Stimulated activated CD8-positive, alpha-beta memory T cell treated with anti-CD3 and anti-CD28 coated beads, Interleukin-15, amount 100 ng/mL, for 4 hours (primary cell): ENCODE data around the gene MAGI2.

Experiments
- DNase-seq, 2 donors: peaks; one replicate each; pipeline ENCODE4 v3.0.0-alpha.2; 2020; ENCODE audit warnings: low read depth in 2 of 2

The MAGI2 gene

GRCh38 chr7:79376299-79377025 lies 77.0 kb downstream of the MAGI2 start:
- DNase-seq = no peak

DNA sequence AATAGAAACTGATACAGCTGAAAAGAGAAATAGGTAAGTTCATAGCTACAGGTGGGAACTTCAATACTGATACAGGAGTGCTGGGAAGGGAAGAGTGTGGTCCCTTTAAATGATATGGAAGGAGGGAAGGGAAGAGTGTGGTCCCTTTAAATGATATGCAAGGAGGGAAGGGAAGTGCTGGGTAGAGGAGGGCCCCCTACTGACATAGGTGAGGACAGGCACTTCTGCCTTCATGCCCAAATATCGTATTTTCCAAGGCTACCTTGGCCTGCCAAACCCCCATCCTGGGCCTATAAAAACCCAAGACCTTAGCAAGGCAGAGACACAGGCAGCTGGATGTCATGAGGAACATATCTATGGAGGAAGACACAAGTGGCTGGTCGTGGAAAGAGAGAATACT lies 92.3 kb downstream of the MAGI2 start:
- no peak for DNase-seq

- no peak for DNase-seq
Measured at GRCh38 chr7:79359827-79360226, 93.6 kb downstream of the MAGI2 start.

DNA sequence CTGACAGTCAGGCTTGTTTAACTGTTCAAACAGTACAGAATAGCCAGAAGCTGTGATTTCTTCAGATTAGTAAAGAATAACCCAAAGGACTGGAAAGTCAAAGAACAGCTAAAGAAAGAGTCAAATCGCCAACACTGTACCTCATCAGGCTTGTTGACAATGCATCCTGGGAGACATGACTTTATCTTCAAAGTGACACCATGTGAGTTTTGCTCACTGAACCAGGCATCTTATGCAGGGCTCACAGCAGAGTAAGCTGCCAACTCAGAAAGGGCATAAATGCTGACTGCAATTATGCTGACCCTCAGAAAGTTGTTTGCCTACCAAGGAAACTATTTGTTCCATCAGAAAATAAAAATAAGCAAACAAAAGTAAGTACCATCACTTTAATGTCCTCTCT lies 96.4 kb downstream of the MAGI2 start:
- no peak for DNase-seq

DNA sequence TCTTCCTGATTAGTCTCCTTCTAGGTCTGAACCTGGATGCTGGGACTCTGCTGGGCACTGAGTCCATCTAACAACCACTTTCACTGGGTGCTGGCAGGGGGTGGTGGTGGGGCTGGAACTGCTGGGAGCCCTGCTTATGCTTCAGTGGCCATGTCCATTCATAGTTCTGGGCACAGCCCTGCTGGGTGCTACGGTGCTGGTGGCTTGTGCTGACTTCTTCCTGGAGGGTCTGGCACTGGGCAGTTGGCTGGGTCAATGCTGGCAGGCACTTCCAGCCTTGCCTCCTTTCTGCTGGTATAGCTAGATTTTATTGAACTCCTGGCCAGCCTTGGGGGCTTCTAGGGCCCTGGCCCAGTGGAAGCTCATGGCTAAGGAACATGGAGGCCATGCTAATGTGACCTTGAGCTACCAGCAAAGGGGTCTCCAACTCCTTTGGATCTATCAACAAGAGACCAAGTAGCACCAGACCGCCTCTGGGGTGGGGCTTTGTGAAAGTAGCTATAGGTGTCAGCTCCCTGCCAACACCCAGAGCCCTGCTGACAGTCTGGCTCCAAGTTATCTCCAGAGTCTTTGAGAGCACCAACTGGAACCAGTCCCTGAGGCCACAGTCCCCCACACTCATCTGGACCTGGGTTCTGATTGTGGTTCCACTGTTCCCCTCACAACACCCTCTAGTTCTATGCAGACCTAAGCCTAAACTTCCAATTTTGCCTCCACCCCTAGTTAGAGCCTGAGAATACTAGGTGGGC lies 99.6 kb downstream of the MAGI2 start:
- no peak for DNase-seq

DNA sequence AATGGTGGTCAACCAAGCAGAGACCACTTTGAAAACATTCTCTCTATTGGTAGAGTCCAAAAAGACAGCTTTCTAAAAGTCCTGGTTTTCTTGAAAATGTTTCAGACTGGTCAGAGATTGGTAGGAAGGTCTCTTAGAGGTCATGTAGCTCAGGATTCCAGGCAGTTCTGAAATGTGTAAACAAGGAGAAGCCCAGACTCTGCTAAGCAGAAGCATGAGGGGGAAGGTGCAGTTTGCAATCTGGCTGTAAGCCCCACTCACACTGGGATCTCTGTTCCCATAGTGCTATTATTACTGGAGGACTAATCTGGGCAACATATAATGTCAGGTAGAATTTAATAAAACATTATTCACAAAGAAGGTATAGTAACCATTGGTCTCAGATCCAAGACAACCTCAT lies 101.1 kb downstream of the MAGI2 start:
- DNase-seq = no peak

- no peak for DNase-seq
Measured at GRCh38 chr7:79347351-79347750, 106.1 kb downstream of the MAGI2 start.

GRCh38 chr7:79341902-79342301 lies 111.6 kb downstream of the MAGI2 start:
- no peak for DNase-seq

DNA sequence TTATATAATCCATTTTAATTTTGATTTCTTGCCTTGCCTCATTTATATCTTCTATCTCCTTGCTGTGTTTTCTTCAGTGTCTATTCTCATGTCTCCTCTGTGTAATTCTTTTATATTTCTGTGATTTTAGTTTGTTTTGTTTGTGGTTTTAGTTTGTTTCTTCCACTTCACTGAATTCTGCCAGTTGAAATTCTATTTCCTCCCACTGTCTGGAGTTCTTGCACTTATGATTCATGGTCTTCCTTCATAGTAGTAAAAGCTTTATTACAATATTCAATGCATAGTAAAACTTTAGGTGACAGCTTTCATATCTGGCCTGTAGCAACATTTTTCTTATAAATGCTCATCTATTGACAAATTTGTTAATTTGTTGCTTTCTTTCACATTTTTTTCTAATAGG lies 113.3 kb downstream of the MAGI2 start:
- DNase-seq = no peak

- DNase-seq = no peak
Measured at GRCh38 chr7:79339208-79339925, 114.1 kb downstream of the MAGI2 start.

DNA sequence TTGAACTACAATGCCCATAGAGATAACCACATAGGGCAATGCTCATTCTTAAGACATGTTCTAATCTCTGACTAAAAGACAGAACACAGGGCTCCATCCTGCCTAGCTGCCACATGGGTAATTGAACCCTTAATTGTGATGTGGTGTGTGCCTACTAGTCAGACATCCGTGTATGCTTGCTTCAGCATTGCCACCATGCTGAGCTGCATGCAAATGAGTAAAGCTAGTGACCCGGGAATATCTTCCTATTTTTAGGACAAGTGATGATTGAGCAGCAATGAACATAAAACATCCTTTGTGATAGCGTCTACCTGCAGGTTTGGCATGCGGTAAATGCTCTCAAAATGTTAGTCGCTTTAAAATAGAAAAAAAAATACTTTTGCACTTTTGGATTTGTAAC lies 115.8 kb downstream of the MAGI2 start:
- no peak for DNase-seq

- DNase-seq = no peak
Measured at GRCh38 chr7:79334841-79335240, 118.6 kb downstream of the MAGI2 start.

DNA sequence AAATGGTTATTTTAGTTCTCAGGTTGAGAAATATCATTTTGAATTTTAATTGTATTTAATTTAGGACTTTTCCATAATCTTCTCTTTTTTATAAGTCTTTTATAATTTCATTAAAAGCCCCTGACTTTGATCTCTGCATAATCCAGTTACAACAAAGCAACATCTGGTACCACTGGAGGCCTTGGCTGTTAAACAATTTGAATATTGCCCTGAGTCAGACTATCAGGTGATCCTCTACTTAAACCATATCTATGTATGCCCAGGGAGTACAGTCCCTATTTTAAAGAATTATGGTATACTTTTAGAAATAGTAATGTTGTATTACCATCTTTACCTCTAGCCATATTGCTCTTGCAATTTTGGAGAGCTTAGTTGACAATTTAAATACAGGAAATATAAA lies 119.1 kb downstream of the MAGI2 start:
- no peak for DNase-seq

GRCh38 chr7:79332091-79332490 lies 121.4 kb downstream of the MAGI2 start:
- DNase-seq = no peak

DNA sequence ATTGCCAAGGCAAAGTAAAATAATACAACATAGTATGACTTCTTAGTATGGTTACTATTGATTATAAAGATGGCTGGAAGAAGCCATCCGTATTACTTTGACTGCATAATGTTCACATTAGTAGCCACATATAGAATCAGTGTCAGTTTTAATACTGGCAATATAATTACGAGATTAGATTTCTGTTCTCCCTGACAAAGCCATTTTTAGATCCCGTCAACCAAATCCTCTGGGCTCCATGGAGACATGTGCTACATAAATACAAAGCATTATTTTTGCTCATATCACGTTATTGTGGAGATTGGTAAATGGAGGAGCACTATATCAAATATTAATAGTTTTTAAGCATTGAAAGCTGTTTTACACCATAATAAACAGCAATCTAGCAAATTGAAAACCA lies 124.0 kb downstream of the MAGI2 start:
- no peak for DNase-seq

- DNase-seq = no peak
Measured at GRCh38 chr7:79320741-79321473, 132.6 kb downstream of the MAGI2 start.

DNA sequence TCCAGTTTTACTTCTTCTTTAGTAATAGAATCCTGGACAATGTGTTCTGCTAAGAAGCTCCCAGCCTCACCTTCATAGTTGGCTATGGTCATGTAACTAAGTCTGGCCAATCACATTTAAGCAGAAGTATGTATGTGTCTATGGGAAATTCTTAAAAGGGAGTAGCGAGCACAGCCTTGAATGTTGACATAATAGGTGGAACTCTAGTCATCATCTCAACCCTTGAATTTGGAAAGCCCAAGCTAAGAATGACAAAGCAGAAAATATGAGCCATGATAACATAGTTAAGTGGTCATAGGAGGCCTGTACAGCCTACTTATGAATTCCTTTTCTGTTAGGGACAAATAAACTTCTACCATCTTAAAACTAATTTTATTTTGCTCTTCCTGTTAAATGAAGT lies 134.1 kb downstream of the MAGI2 start:
- no peak for DNase-seq

GRCh38 chr7:79317728-79318127 lies 135.7 kb downstream of the MAGI2 start:
- DNase-seq = no peak

DNA sequence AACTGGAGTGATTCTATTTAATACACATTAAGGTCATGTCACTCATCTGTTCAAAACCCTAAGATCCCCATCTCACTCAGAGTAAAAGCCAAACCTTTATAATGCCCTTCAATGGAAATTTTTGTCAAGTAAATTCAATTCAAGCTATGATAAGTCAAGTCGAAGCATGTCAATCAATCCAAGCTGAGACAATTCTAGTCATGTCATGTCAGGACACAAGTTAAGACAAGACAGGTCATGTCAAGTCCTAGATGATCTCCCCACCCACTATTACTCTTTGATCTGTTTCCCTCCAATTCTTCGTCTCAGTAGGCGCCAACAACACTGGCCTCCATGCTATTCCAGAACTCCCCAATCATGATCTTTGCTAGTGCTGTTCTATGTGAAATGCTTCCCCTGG lies 141.4 kb downstream of the MAGI2 start:
- no peak for DNase-seq

GRCh38 chr7:79308192-79308591 lies 145.3 kb downstream of the MAGI2 start:
- no peak for DNase-seq

DNA sequence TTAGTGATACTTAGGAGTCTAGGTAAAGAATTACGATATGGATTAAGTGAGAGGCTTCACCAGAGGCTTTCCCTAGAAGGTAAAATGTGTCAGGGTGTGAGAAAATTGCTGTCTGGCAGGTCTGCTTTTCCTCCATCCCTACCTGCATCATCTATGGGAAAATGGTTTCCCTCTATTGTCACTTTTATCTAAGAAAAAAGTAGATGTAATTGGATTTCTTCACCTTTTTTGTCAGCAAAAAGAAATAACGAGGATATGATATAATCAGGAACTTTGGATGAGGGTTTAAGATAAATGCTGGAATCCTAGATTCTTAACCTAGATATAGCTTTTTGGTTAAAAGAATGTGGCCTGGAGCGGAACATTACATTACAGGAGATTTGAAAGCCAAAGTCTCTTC lies 146.1 kb downstream of the MAGI2 start:
- DNase-seq = no peak

- no peak for DNase-seq
Measured at GRCh38 chr7:79304711-79305110, 148.8 kb downstream of the MAGI2 start.
